Upper lobe of left lung (tissue), 4 donors: Measurements from ENCODE around the gene IGSF10.

Experiments
- CTCF ChIP-seq, 6 experiments: fragments of 450-650 bp in 4 of 6; fragments of 200-600 bp in 2 of 6; sonication (generic) in 2 of 6; IDR thresholded peaks; one replicate each; pipeline ENCODE4 v1.5.1; 2016 to 2019; ENCODE audit warnings: antibody characterized with exemption in 6 of 6
- POLR2A ChIP-seq, 4 donors: fragments of 450-650 bp; IDR thresholded peaks; one replicate each; pipeline ENCODE4 v1.5.1; 2016 to 2017; ENCODE audit warnings: antibody characterized with exemption in 4 of 4, mild to moderate bottlenecking in 2 of 4

DNA sequence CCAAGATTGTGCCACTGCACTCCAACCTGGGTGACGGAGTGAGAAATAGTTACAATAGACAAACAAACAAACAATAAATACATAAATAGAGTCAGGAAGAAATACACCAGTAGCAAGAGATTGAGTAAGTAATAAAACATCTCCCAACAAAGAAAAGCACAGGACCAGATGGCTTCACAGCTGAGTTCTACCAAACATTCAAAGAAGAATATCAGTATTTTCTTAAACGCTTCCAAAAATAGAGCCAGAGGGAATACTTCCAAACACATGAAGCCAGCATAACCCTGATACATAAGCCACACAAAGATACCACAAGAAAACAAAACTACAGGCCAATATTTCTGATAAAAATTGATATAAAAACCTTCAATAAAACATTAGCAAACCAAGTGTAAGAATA, 30.7 kb upstream of the IGSF10 start:
- no peak for TF ChIP-seq POLR2A (IDR thresholded peaks at IDR 0.05)
- TF ChIP-seq CTCF (IDR thresholded peaks at IDR 0.05): no peak
